HG03280 (cell line): ENCODE results near the gene TRPC4AP.
"Not testable (repeated sequence)": the region's sequence is repeated elsewhere in the genome, so short reads cannot be mapped to it uniquely, and the experiment has no call there.

Source experiments
- ATAC-seq: cut with Tn5 transposase; IDR thresholded peaks from one replicate; pipeline ENCODE4 v1.9.1; 2021; ENCODE audit warnings: mild to moderate bottlenecking, moderate library complexity; ENCODE audit not compliant: unreplicated experiment

Gene TRPC4AP

GRCh38 chr20:35106827-35107380, 14.3 kb upstream of the TRPC4AP start:
- ATAC-seq: no peak

- no peak for ATAC-seq
These were observed 12.2 kb upstream of the TRPC4AP start for GRCh38 chr20:35104685-35105295.

- no peak for ATAC-seq
These were observed 9.0 kb upstream of the TRPC4AP start for GRCh38 chr20:35101620-35102019.

GRCh38 chr20:35093267-35093884, 769 bp upstream of the TRPC4AP start:
- ATAC-seq: no peak

- ATAC-seq: peak; percentile 24
These were observed 637 bp downstream of the TRPC4AP start for GRCh38 chr20:35091816-35092523.

- no peak for ATAC-seq
These were observed 4.1 kb downstream of the TRPC4AP start for GRCh38 chr20:35088231-35089145.

GRCh38 chr20:35087791-35088190, 4.8 kb downstream of the TRPC4AP start:
- no peak for ATAC-seq

GRCh38 chr20:35087355-35087754, 5.3 kb downstream of the TRPC4AP start:
- ATAC-seq: no peak

GRCh38 chr20:35085477-35086225, 7.0 kb downstream of the TRPC4AP start:
- ATAC-seq: no peak

GRCh38 chr20:35084998-35085397, 7.6 kb downstream of the TRPC4AP start:
- ATAC-seq: no peak

- not testable (repeated sequence) for ATAC-seq
These were observed 12.3 kb downstream of the TRPC4AP start for GRCh38 chr20:35080348-35080642.

GRCh38 chr20:35079472-35080347, 12.9 kb downstream of the TRPC4AP start:
- ATAC-seq: no peak

GRCh38 chr20:35077872-35078271, 14.7 kb downstream of the TRPC4AP start:
- ATAC-seq: no peak

GRCh38 chr20:35077341-35077740, 15.3 kb downstream of the TRPC4AP start:
- ATAC-seq: no peak

- not testable (repeated sequence) for ATAC-seq
These were observed 21.0 kb downstream of the TRPC4AP start for GRCh38 chr20:35071436-35072153.

GRCh38 chr20:35066194-35066593, 26.4 kb downstream of the TRPC4AP start:
- ATAC-seq: no peak

GRCh38 chr20:35065181-35065580, 27.4 kb downstream of the TRPC4AP start:
- no peak for ATAC-seq

- ATAC-seq: no peak
These were observed 29.4 kb downstream of the TRPC4AP start for GRCh38 chr20:35063168-35063567.

GRCh38 chr20:35062478-35062877, 30.1 kb downstream of the TRPC4AP start:
- no peak for ATAC-seq
